ENCODE measurements around the gene MLST8.
A peak's percentile ranks its signal among the peaks of the same experiment; 100 is the strongest.

The MLST8 gene

GRCh38 chr16:2208308-2208707, 3.1 kb downstream of the MLST8 start:
- DNase-seq (ENCODE audit: low read depth in 2 of 2): no peak

GRCh38 chr16:2208772-2209171, 3.5 kb downstream of the MLST8 start:
- DNase-seq (ENCODE audit: low read depth in 2 of 2): no peak

GRCh38 chr16:2209258-2210008, 4.2 kb downstream of the MLST8 start:
- DNase-seq (ENCODE audit: low read depth in 2 of 2): no peak

GRCh38 chr16:2210009-2210332, 4.7 kb downstream of the MLST8 start:
- no peak for DNase-seq (ENCODE audit: low read depth in 2 of 2)

- no peak for DNase-seq (ENCODE audit: low read depth in 2 of 2)
These were observed 5.4 kb downstream of the MLST8 start, which contains the start of gene BRICD5 for GRCh38 chr16:2210386-2211365. Gene BRICD5 (minus strand): TSS chr16:2210863. CDS start chr16:2210833, 30 bp downstream.

GRCh38 chr16:2211923-2212347, 6.7 kb downstream of the MLST8 start:
- no peak for DNase-seq (ENCODE audit: low read depth in 2 of 2)

- DNase-seq (ENCODE audit: low read depth in 2 of 2): no peak
These were observed 7.4 kb downstream of the MLST8 start for GRCh38 chr16:2212362-2213324.

GRCh38 chr16:2213817-2214718, 8.8 kb downstream of the MLST8 start:
- no peak for DNase-seq (ENCODE audit: low read depth in 2 of 2)

- no peak for DNase-seq (ENCODE audit: low read depth in 2 of 2)
These were observed 9.4 kb downstream of the MLST8 start, which contains the start of gene PGP for GRCh38 chr16:2214719-2214968. Gene PGP (minus strand): TSS chr16:2214840. CDS start chr16:2214777, 63 bp downstream.

GRCh38 chr16:2216330-2216729, 11.1 kb downstream of the MLST8 start:
- no peak for DNase-seq (ENCODE audit: low read depth in 2 of 2)

- peak; percentile 98 to 99 for DNase-seq (ENCODE audit: low read depth in 2 of 2)
These were observed 18.1 kb downstream of the MLST8 start, which contains the start of gene E4F1 for GRCh38 chr16:2223221-2223941. Gene E4F1 (plus strand): TSS chr16:2223591. CDS start chr16:2223614, 23 bp downstream.

GRCh38 chr16:2223942-2224486, 18.8 kb downstream of the MLST8 start:
- no peak for DNase-seq (ENCODE audit: low read depth in 2 of 2)

- DNase-seq (ENCODE audit: low read depth in 2 of 2): no peak
These were observed 21.1 kb downstream of the MLST8 start for GRCh38 chr16:2226245-2226793.

GRCh38 chr16:2226918-2227317, 21.7 kb downstream of the MLST8 start:
- DNase-seq (ENCODE audit: low read depth in 2 of 2): no peak

- DNase-seq (ENCODE audit: low read depth in 2 of 2): no peak
These were observed 23.0 kb downstream of the MLST8 start for GRCh38 chr16:2228161-2228824.

- DNase-seq (ENCODE audit: low read depth in 2 of 2): no peak
These were observed 23.8 kb downstream of the MLST8 start for GRCh38 chr16:2229091-2229490.

- DNase-seq (ENCODE audit: low read depth in 2 of 2): no peak
These were observed 24.5 kb downstream of the MLST8 start for GRCh38 chr16:2229632-2230250.

GRCh38 chr16:2230376-2230775, 25.1 kb downstream of the MLST8 start:
- DNase-seq (ENCODE audit: low read depth in 2 of 2): no peak

Measured in stimulated activated CD8-positive, alpha-beta memory T cell treated with anti-CD3 and anti-CD28 coated beads, Interleukin-15, amount 100 ng/mL, for 4 hours (primary cell).